Endothelial cell of umbilical vein (primary cell): ENCODE results near the gene GK2. TPM values are rescaled to one million over a fixed set of nuclear protein-coding genes. Genes with fewer than 3 reads are reported as not detected.

Source experiments
- BruUV-seq: library from RNA; stranded (reverse); fragments of 400-500 nt; replicated peaks from 2 replicates; lab custom pipeline; 2021; lab: Mats Ljungman, UMichigan
- CTCF ChIA-PET: fragments of 300-600, 350-600 bp; sonication (Branson Sonifier 250); formaldehyde crosslinking; loops from one replicate; lab custom pipeline; 2021; ENCODE audit warnings: antibody characterized with exemption, inconsistent platforms; lab: Charles Lee
- POLR2A ChIA-PET: fragments of 300-600, 350-600 bp; sonication (Branson Sonifier 250); formaldehyde crosslinking; loops from one replicate; lab custom pipeline; 2021; ENCODE audit warnings: antibody characterized with exemption, inconsistent platforms; lab: Charles Lee
- DNase-seq: peaks from one replicate; pipeline ENCODE4 v3.0.0-alpha.2; 2011; ENCODE audit warnings: low read depth, low spot score
- FAIRE-seq: peaks from 2 replicates; lab custom pipeline; 2011; peaks lifted over from hg19 to GRCh38; lab: Jason Lieb, UNC
- H2AFZ ChIP-seq: 2 replicates; pipeline ENCODE4 v1.6.0; 2012; ENCODE audit warnings: low read depth, low read length, control low read depth, inconsistent platforms
- H3K27ac ChIP-seq: 2 replicates; pipeline ENCODE4 v1.5.1; 2011; ENCODE audit warnings: low read depth, mild to moderate bottlenecking, control low read depth, low read length, moderate library complexity; ENCODE audit not compliant: insufficient read depth
- H3K27me3 ChIP-seq, 2 experiments: 2 replicates each; pipeline versions ENCODE4 v1.6.0 to v1.6.1; 2011; ENCODE audit warnings: low read length in 2 of 2, mixed read lengths in 1 of 2; ENCODE audit not compliant: control insufficient read depth in 2 of 2, insufficient read depth in 2 of 2
- H3K36me3 ChIP-seq, 2 experiments: 2 replicates in 1 of 2; 3 replicates in 1 of 2; pipeline ENCODE4 v1.5.1; 2011; ENCODE audit warnings: low read length in 2 of 2, mild to moderate bottlenecking in 1 of 2, moderate library complexity in 1 of 2; ENCODE audit not compliant: control insufficient read depth in 2 of 2, insufficient read depth in 2 of 2; ENCODE audit errors: extremely low read depth in 1 of 2
- H3K4me1 ChIP-seq: 3 replicates; pipeline ENCODE4 v1.5.1; 2011; ENCODE audit warnings: mild to moderate bottlenecking, low read length; ENCODE audit not compliant: control insufficient read depth, insufficient read depth; ENCODE audit errors: extremely low read depth
- H3K4me2 ChIP-seq: 2 replicates; pipeline ENCODE4 v1.6.1; 2011; ENCODE audit warnings: low read length, control low read depth, mixed read lengths; ENCODE audit not compliant: insufficient read depth
- H3K4me3 ChIP-seq, 3 experiments: fragments of 200-600 bp in 1 of 3; sonication (generic), shearing (Covaris generic) in 1 of 3; replicated peaks in 1 of 3; 2 replicates each; pipeline ENCODE4 v1.5.1; 2011 to 2016; ENCODE audit warnings: control low read depth in 3 of 3, low read length in 3 of 3, mild to moderate bottlenecking in 2 of 3, inconsistent platforms in 1 of 3, low read depth in 1 of 3, moderate library complexity in 1 of 3; ENCODE audit not compliant: insufficient read depth in 1 of 3
- H3K79me2 ChIP-seq: 2 replicates; pipeline ENCODE4 v1.6.0; 2012; ENCODE audit warnings: low read length, inconsistent platforms; ENCODE audit not compliant: control insufficient read depth, insufficient read depth
- H3K9ac ChIP-seq: replicated peaks from 2 replicates; pipeline ENCODE3; 2011; ENCODE audit warnings: low read length, control low read depth; ENCODE audit not compliant: insufficient read depth; ENCODE audit errors: extremely low read depth
- H3K9me1 ChIP-seq: replicated peaks from 3 replicates; pipeline ENCODE4 v1.6.0; 2011; ENCODE audit warnings: mild to moderate bottlenecking, low read length; ENCODE audit not compliant: control insufficient read depth, insufficient read depth; ENCODE audit errors: extremely low read depth
- H3K9me3 ChIP-seq: replicated peaks from 2 replicates; pipeline ENCODE4 v1.5.1; 2012; ENCODE audit warnings: low read length, inconsistent platforms; ENCODE audit not compliant: control insufficient read depth, insufficient read depth
- H4K20me1 ChIP-seq: replicated peaks from 2 replicates; pipeline ENCODE3; 2011; ENCODE audit warnings: mild to moderate bottlenecking, low read length; ENCODE audit not compliant: control insufficient read depth, insufficient read depth; ENCODE audit errors: extremely low read depth
- EZH2 ChIP-seq: IDR thresholded peaks from 2 replicates; pipeline ENCODE4 v1.6.1; 2012; ENCODE audit warnings: borderline replicate concordance, low read depth, mild to moderate bottlenecking, moderate library complexity, low read length, inconsistent platforms; ENCODE audit not compliant: severe bottlenecking
- FOS ChIP-seq: IDR thresholded peaks from 2 replicates; pipeline ENCODE4 v1.6.1; 2011; ENCODE audit warnings: mild to moderate bottlenecking, low read length, moderate library complexity, borderline replicate concordance; ENCODE audit not compliant: insufficient read depth
- GATA2 ChIP-seq: IDR thresholded peaks from 2 replicates; pipeline ENCODE4 v1.7.0; 2011; ENCODE audit warnings: low read depth, mild to moderate bottlenecking, moderate library complexity, mixed read lengths, low read length; ENCODE audit not compliant: insufficient read length, insufficient read depth
- JUN ChIP-seq: IDR thresholded peaks from 2 replicates; pipeline ENCODE4 v1.6.1; 2011; ENCODE audit warnings: borderline replicate concordance, low read depth; ENCODE audit not compliant: insufficient read length, insufficient read depth
- MAX ChIP-seq: IDR thresholded peaks from 2 replicates; pipeline ENCODE4 v1.6.1; 2011; ENCODE audit not compliant: insufficient read depth, insufficient read length
- MYC ChIP-seq: IDR thresholded peaks from one replicate; pipeline ENCODE4 v1.6.1; 2011; ENCODE audit warnings: mild to moderate bottlenecking, low read depth, low read length
- POLR2A ChIP-seq: IDR thresholded peaks from 2 replicates; pipeline ENCODE4 v1.6.1; 2012; ENCODE audit warnings: low read depth, mild to moderate bottlenecking, control low read depth, low read length
- POLR2AphosphoS5 ChIP-seq: IDR thresholded peaks from 2 replicates; pipeline ENCODE4 v1.6.1; 2012; ENCODE audit warnings: low read depth, mild to moderate bottlenecking, control low read depth, low read length, moderate library complexity; ENCODE audit not compliant: insufficient read depth
- dilution Hi-C: fragments of 300-500 bp; cut with MboI; formaldehyde crosslinking; loops from one replicate; pipeline ENCODE4 v1.15.0; 2019; ENCODE audit warnings: low sequenced_read_pairs; ENCODE audit not compliant: extremely low pct_ligation_motif_present
- intact Hi-C: fragments of 100-400 bp; cut with micrococcal nuclease; formaldehyde crosslinking; loops from one replicate; pipeline ENCODE4 v1.10.0; 2022
- polyA plus RNA-seq, 4 experiments: library from polyadenylated mRNA; depleted of rRNA in 3 of 4; stranded (reverse) in 3 of 4; unstranded in 1 of 4; fragments of >200 nt; gene quantifications; 2 replicates each; pipeline versions ENCODE4 v1.2.1 to v1.2.3, GENCODE V29; 2011 to 2012; ENCODE audit warnings: missing spikeins in 1 of 4
- total RNA-seq: library from RNA; stranded (reverse); gene quantifications from 2 replicates; pipeline ENCODE4 v1.2.3, GENCODE V29; 2021
- TF ChIP-seq, protein P1 (sequence below), 2 donors: IDR thresholded peaks; 1 replicate in 1 of 2; 2 replicates in 1 of 2; pipeline ENCODE4 v1.5.1; 2011; ENCODE audit warnings: low read length in 2 of 2, mild to moderate bottlenecking in 2 of 2, moderate library complexity in 2 of 2, control low read depth in 1 of 2, inconsistent platforms in 1 of 2, low read depth in 1 of 2; ENCODE audit not compliant: insufficient read depth in 1 of 2; ENCODE audit errors: extremely low read depth in 1 of 2

Gene GK2
- total and polyA plus RNA-seq, 2 donors (not counting 3 experiments of a cell fraction or from before 2014, with no cell fraction given), result not detected

- POLR2A ChIA-PET, result no interaction called here
- Histone ChIP-seq H3K27ac (no peak overlapping the region), H3K4me2 (no peak overlapping the region), H3K4me3 (no peak overlapping the region), H3K36me3 (no peaks in the 10 kb centered on the region), H3K9ac (no peak overlapping the region), H3K4me1 (no peaks in the 10 kb centered on the region), H3K9me1 (no peaks in the 10 kb centered on the region), H2AFZ (no peak overlapping the region), H3K79me2 (no peaks in the 10 kb centered on the region), H3K27me3 (no peaks in the 10 kb centered on the region), H3K9me3 (no peaks in the 10 kb centered on the region), H4K20me1 (no peaks in the 10 kb centered on the region)
- intact Hi-C loops (no loop called here), dilution Hi-C loops (no loop called here)
- FAIRE-seq (no peak), DNase-seq (no peak)
- no peak for TF ChIP-seq FOS
- TF ChIP-seq MAX, result no peak
- no peak for TF ChIP-seq MYC
- TF ChIP-seq POLR2AphosphoS5, result no peak
- TF ChIP-seq POLR2A, result no peak
- TF ChIP-seq, protein P1, sequence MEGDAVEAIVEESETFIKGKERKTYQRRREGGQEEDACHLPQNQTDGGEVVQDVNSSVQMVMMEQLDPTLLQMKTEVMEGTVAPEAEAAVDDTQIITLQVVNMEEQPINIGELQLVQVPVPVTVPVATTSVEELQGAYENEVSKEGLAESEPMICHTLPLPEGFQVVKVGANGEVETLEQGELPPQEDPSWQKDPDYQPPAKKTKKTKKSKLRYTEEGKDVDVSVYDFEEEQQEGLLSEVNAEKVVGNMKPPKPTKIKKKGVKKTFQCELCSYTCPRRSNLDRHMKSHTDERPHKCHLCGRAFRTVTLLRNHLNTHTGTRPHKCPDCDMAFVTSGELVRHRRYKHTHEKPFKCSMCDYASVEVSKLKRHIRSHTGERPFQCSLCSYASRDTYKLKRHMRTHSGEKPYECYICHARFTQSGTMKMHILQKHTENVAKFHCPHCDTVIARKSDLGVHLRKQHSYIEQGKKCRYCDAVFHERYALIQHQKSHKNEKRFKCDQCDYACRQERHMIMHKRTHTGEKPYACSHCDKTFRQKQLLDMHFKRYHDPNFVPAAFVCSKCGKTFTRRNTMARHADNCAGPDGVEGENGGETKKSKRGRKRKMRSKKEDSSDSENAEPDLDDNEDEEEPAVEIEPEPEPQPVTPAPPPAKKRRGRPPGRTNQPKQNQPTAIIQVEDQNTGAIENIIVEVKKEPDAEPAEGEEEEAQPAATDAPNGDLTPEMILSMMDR (IDR thresholded peaks at IDR 0.05; ENCODE audit: extremely low read depth in 1 of 2, insufficient read depth in 1 of 2, low read depth in 1 of 2, low read length in 2 of 2), result no peak
- TF ChIP-seq EZH2, result no peak
- no peak for TF ChIP-seq GATA2
- no peak for TF ChIP-seq JUN
- CTCF ChIA-PET, result no interaction called here
- BruUV-seq, result no TSS peak
Observed at GRCh38 chr4:79364061-79364460, 44.0 kb downstream of the GK2 start.
